Right lobe of liver (tissue), 6 donors: ENCODE measurements around the gene ATP2B1. TPM values are rescaled to one million over a fixed set of nuclear protein-coding genes. Genes with fewer than 3 reads are reported as not detected.

ENCODE experiments used
- ATAC-seq, 4 donors: fragments of 200-7000 bp; cut with Tn5 transposase; one replicate each; pipeline ENCODE4 v1.9.1; 2020; ENCODE audit warnings: mild to moderate bottlenecking in 4 of 4, moderate library complexity in 4 of 4
- DNase-seq, 3 donors: peaks; one replicate each; pipeline ENCODE4 v3.0.0-alpha.2; 2020
- H3K27ac ChIP-seq, 3 donors: fragments of 200-600 bp; one replicate each; pipeline ENCODE4 v1.8.0; 2022
- H3K27me3 ChIP-seq, 2 donors: fragments of 200-600 bp; one replicate each; pipeline ENCODE4 v1.8.0; 2022
- H3K36me3 ChIP-seq, 4 donors: fragments of 200-600 bp; sonication (generic) in 1 of 4; one replicate each; pipeline versions ENCODE4 v1.5.1 to v1.8.0; 2017 to 2022; ENCODE audit warnings: control low read depth in 1 of 4
- H3K4me1 ChIP-seq, 4 donors: fragments of 200-600 bp; sonication (generic) in 1 of 4; one replicate each; pipeline versions ENCODE4 v1.5.1 to v1.8.0; 2017 to 2022; ENCODE audit warnings: control low read depth in 1 of 4
- H3K4me3 ChIP-seq, 3 donors: fragments of 200-600 bp; one replicate each; pipeline ENCODE4 v1.8.0; 2022
- H3K9me3 ChIP-seq, 4 donors: fragments of 200-600 bp; sonication (generic) in 1 of 4; one replicate each; pipeline versions ENCODE4 v1.5.1 to v1.8.0; 2017 to 2022; ENCODE audit warnings: control low read depth in 1 of 4
- POLR2A ChIP-seq: fragments of 450-650 bp; IDR thresholded peaks from one replicate; pipeline ENCODE4 v1.6.1; 2017; ENCODE audit warnings: antibody characterized with exemption, mild to moderate bottlenecking
- WGBS: methylation state at CpG from one replicate; pipeline ENCODE4 v1.1.6; 2018; ENCODE audit warnings: low coverage, low lambda C conversion rate; ENCODE audit not compliant: insufficient coverage; ENCODE audit errors: missing lambda C conversion rate; 5-methylcytosine and 5-hydroxymethylcytosine counted together
- intact Hi-C, 2 donors: fragments of 100-400 bp; cut with DNase I; formaldehyde crosslinking; loops; one replicate each; pipeline versions ENCODE4 v1.11.2 to v1.14.1; 2022
- total RNA-seq, 6 experiments: library from RNA; depleted of rRNA in 2 of 6; stranded (reverse); fragments of >200 nt in 2 of 6; fragmentation: NEBNext Ultra II Directional in 3 of 6; extraction: Animal tissue kit (Norgen Biotek cat#: 25700) in 3 of 6; gene quantifications; one replicate each; pipeline versions ENCODE4 v1.1.0 to v1.2.4, GENCODE V29; 2016 to 2023
- TF ChIP-seq, protein P1 (sequence below), 4 donors: fragments of 200-600 bp in 3 of 4; fragments of 450-650 bp in 1 of 4; IDR thresholded peaks; one replicate each; pipeline versions ENCODE4 v1.5.1 to v1.8.0; 2016 to 2022; ENCODE audit warnings: antibody characterized with exemption in 4 of 4, mild to moderate bottlenecking in 2 of 4
- donor health status: DM: no; HTN: yes; CAD: no.
- donor health status: DM: no; HTN: no; CAD: no.
- donor health status: DM: no; HTN: no; CAD: no.
- donor health status: DM: no; HTN: yes; CAD: no.
- donor health status: DM: no; HTN: yes; CAD: no.

ATP2B1 gene
- total RNA-seq, 6 experiments from 2014 or later, result 10.4 to 23.9 (median 17.6) TPM

DNA sequence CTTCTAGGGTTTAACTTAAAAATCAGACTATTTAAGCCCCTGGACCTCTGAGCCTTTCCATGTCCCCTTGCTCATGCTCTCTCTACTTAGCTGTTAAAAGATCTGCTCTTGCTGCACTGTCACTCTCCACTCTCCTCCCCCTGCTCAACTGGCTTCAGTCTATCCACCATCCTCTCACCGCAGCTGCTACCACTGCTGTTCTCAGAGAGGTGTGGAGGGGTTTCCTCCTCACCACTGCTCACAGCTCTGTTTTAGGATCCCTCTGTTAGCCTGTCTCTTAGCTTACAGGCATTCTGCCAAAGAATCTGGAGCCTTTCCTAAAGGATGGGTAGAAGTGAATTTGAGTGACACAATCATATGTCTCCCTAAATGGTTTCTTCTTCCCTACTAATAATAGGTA, 43.7 kb upstream of the ATP2B1 start:
- no peak for DNase-seq
- no peak overlapping the region for H3K27ac ChIP-seq
- H3K27me3 ChIP-seq, result no peaks in the 10 kb centered on the region
- no peak overlapping the region for H3K4me3 ChIP-seq
- no peaks in the 10 kb centered on the region for H3K4me1 ChIP-seq
- no peaks in the 10 kb centered on the region for H3K36me3 ChIP-seq
- intact Hi-C loops, result no loop called here
- TF ChIP-seq, protein P1, sequence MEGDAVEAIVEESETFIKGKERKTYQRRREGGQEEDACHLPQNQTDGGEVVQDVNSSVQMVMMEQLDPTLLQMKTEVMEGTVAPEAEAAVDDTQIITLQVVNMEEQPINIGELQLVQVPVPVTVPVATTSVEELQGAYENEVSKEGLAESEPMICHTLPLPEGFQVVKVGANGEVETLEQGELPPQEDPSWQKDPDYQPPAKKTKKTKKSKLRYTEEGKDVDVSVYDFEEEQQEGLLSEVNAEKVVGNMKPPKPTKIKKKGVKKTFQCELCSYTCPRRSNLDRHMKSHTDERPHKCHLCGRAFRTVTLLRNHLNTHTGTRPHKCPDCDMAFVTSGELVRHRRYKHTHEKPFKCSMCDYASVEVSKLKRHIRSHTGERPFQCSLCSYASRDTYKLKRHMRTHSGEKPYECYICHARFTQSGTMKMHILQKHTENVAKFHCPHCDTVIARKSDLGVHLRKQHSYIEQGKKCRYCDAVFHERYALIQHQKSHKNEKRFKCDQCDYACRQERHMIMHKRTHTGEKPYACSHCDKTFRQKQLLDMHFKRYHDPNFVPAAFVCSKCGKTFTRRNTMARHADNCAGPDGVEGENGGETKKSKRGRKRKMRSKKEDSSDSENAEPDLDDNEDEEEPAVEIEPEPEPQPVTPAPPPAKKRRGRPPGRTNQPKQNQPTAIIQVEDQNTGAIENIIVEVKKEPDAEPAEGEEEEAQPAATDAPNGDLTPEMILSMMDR (IDR thresholded peaks at IDR 0.05), result no peak
- no peak for TF ChIP-seq POLR2A
- H3K9me3 ChIP-seq, result no peaks in the 10 kb centered on the region
- WGBS, result 67% methylated on average over 1 of the region's 1 CpG
- no peak for ATAC-seq

- WGBS, result 63% methylated on average over 6 of the region's 6 CpGs
- intact Hi-C loops, result no loop called here
- no peak for TF ChIP-seq POLR2A
- TF ChIP-seq, protein P1 (IDR thresholded peaks at IDR 0.05), result no peak
Observed at GRCh38 chr12:89750389-89751351, 42.0 kb upstream of the ATP2B1 start.

DNA sequence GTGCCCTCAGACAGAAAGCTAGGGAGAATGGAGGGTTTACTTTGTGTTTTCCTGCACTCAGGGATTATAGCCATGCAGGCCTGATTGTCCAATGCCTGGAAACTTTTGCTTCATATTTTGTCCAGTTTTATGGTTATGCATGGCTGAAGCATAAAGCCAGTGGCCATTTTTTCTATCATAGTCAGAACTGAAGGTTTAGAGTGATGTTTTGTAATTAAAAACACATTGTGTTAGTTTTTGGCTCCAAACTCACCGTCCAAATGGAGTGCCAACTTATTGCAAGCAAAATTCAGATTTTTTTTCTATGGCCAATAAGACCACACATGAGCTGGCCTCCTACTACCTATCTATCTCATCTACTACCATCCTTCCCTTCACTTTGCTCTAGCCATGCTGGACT, 40.2 kb upstream of the ATP2B1 start:
- TF ChIP-seq POLR2A, result no peak
- TF ChIP-seq, protein P1 (IDR thresholded peaks at IDR 0.05), result no peak
- H3K27ac ChIP-seq, result no peak overlapping the region
- H3K36me3 ChIP-seq, result no peaks in the 10 kb centered on the region
- H3K4me1 ChIP-seq, result no peaks in the 10 kb centered on the region
- intact Hi-C loops, result no loop called here
- H3K9me3 ChIP-seq, result no peaks in the 10 kb centered on the region
- ATAC-seq, result no peak
- no peak overlapping the region for H3K4me3 ChIP-seq
- WGBS, result 88% methylated on average over 1 of the region's 1 CpG
- no peak for DNase-seq
- no peaks in the 10 kb centered on the region for H3K27me3 ChIP-seq

More at GRCh38 chr12:89750389-89751351, 42.0 kb upstream of the ATP2B1 start:
- Histone ChIP-seq H3K9me3 (no peaks in the 10 kb centered on the region), H3K36me3 (no peaks in the 10 kb centered on the region), H3K4me1 (no peaks in the 10 kb centered on the region), H3K4me3 (no peak overlapping the region), H3K27me3 (no peaks in the 10 kb centered on the region), H3K27ac (no peak overlapping the region)
- no peak for DNase-seq
- no peak for ATAC-seq

DNA sequence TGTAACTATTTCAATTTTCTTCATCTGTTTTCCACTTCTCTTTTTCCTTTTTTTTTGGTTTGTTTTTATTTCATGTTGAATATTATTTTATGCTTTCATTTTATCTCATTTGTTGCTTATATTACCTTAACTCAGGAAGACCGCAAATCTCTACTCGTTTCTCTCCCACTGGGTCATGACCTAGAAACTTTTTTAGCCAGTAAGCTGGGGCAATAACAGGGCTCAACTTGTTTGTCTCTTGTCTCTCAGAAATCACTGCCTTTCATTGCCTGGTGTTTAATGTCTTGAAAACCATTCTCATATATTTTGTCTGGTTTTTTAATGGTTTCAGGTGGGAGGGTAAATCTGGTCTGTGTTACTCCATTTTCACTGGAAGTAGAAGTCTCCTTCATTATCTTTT, 36.6 kb upstream of the ATP2B1 start:
- TF ChIP-seq, protein P1 (IDR thresholded peaks at IDR 0.05), result no peak
- TF ChIP-seq POLR2A, result no peak
- no peak for ATAC-seq
- WGBS, result 59% methylated on average over 2 of the region's 2 CpGs

More for the DNA sequence above, 36.6 kb upstream of the ATP2B1 start:
- Histone ChIP-seq H3K9me3 (no peaks in the 10 kb centered on the region), H3K4me1 (no peaks in the 10 kb centered on the region), H3K27ac (no peak overlapping the region), H3K4me3 (no peak overlapping the region), H3K27me3 (no peaks in the 10 kb centered on the region), H3K36me3 (no peaks in the 10 kb centered on the region)
- no peak for DNase-seq
- intact Hi-C loops, result no loop called here
